HCT116 (cell line): ENCODE data around the gene LACRT. TPM values are rescaled to one million over a fixed set of nuclear protein-coding genes. Genes with fewer than 3 reads are reported as not detected.
A peak's percentile ranks its signal among the peaks of the same experiment; 100 is the strongest.

Experiments used
- ATAC-seq: fragments of 200-7000 bp; cut with Tn5 transposase; 2 replicates; pipeline ENCODE4 v1.9.1; 2020; ENCODE audit warnings: mild to moderate bottlenecking, moderate library complexity
- BruUV-seq: library from RNA; stranded (reverse); fragments of 400-500 nt; replicated peaks from 2 replicates; lab custom pipeline; 2021; lab: Mats Ljungman, UMichigan
- CTCF ChIA-PET: fragments of 300-600 bp; sonication (Branson Sonifier 250); formaldehyde crosslinking; loops from one replicate; lab custom pipeline; 2021; ENCODE audit warnings: antibody characterized with exemption; lab: Charles Lee
- POLR2A ChIA-PET: fragments of 300-600, 350-600 bp; sonication (Branson Sonifier 250); formaldehyde crosslinking; loops from one replicate; lab custom pipeline; 2021; ENCODE audit warnings: antibody characterized with exemption; lab: Charles Lee
- RAD21 ChIA-PET, 2 experiments: fragments of 300-600 bp; sonication (Branson Sonifier 250); formaldehyde crosslinking; loops; one replicate each; lab custom pipeline; 2023; ENCODE audit warnings: low total read pairs in 2 of 2; ENCODE audit not compliant: uncharacterized antibody in 2 of 2, unreplicated experiment in 2 of 2, low non-redundant PET in 1 of 2; lab: Charles Lee
- DNase-seq: peaks from one replicate; pipeline ENCODE4 v3.0.0-alpha.2; 2010; ENCODE audit warnings: low read depth, low spot score
- H2AFZ ChIP-seq: fragments of 200-600 bp; shearing (Covaris generic), sonication (generic); 2 replicates; pipeline ENCODE4 v1.6.1; 2017; ENCODE audit warnings: low read depth, mixed run types, mixed read lengths, antibody characterized with exemption, low read length; ENCODE audit not compliant: poor library complexity, severe bottlenecking
- H3K27ac ChIP-seq: 2 replicates; pipeline ENCODE4 v1.5.1; 2012; ENCODE audit warnings: low read depth, low read length
- H3K27me3 ChIP-seq: fragments of 200-600 bp; sonication (generic); 2 replicates; pipeline ENCODE4 v1.6.1; 2016; ENCODE audit warnings: mixed run types, low read length, mixed read lengths; ENCODE audit not compliant: insufficient read depth
- H3K36me3 ChIP-seq, 2 experiments: fragments of 200-500 bp in 1 of 2; fragments of 200-600 bp in 1 of 2; sonication (Bioruptor generic) in 1 of 2; sonication (generic) in 1 of 2; 2 replicates each; pipeline versions ENCODE4 v1.5.1 to v1.6.1; 2014 to 2016; ENCODE audit warnings: low read length in 2 of 2, inconsistent platforms in 1 of 2, mixed read lengths in 1 of 2, mixed run types in 1 of 2; ENCODE audit not compliant: insufficient read depth in 2 of 2, control insufficient read depth in 1 of 2
- H3K4me1 ChIP-seq, 2 experiments: fragments of 200-600 bp in 1 of 2; sonication (generic) in 1 of 2; 2 replicates each; pipeline versions ENCODE4 v1.5.1 to v1.6.1; 2012 to 2017; ENCODE audit warnings: low read length in 2 of 2, inconsistent platforms in 1 of 2, mild to moderate bottlenecking in 1 of 2, mixed read lengths in 1 of 2, mixed run types in 1 of 2, moderate library complexity in 1 of 2; ENCODE audit not compliant: insufficient read depth in 2 of 2, control insufficient read depth in 1 of 2
- H3K4me2 ChIP-seq: fragments of 200-600 bp; sonication (generic); 2 replicates; pipeline ENCODE4 v1.6.1; 2017; ENCODE audit warnings: mixed run types, low read length, mixed read lengths
- H3K4me3 ChIP-seq, 2 experiments: fragments of 200-600 bp in 1 of 2; sonication (generic) in 1 of 2; replicated peaks in 1 of 2; 2 replicates each; pipeline ENCODE4 v1.5.1; 2011 to 2016; ENCODE audit warnings: low read length in 2 of 2, control low read depth in 1 of 2, low read depth in 1 of 2, mild to moderate bottlenecking in 1 of 2, mixed read lengths in 1 of 2, mixed run types in 1 of 2
- H3K79me2 ChIP-seq: fragments of 200-600 bp; sonication (generic); 2 replicates; pipeline ENCODE4 v1.6.1; 2017; ENCODE audit warnings: mild to moderate bottlenecking, mixed run types, low read length, moderate library complexity, mixed read lengths; ENCODE audit not compliant: insufficient read depth
- H3K9ac ChIP-seq: fragments of 200-600 bp; sonication (generic); 2 replicates; pipeline ENCODE4 v1.6.1; 2016; ENCODE audit warnings: low read length, mixed read lengths
- H3K9me2 ChIP-seq: fragments of 200-600 bp; sonication (generic), shearing (Covaris generic); 2 replicates; pipeline ENCODE4 v1.6.1; 2017; ENCODE audit warnings: mixed run types, mild to moderate bottlenecking, moderate library complexity; ENCODE audit not compliant: insufficient read depth
- H3K9me3 ChIP-seq, 2 experiments: fragments of 200-500 bp in 1 of 2; fragments of 200-600 bp in 1 of 2; sonication (Bioruptor generic) in 1 of 2; sonication (generic) in 1 of 2; 2 replicates each; pipeline ENCODE4 v1.6.1; 2014 to 2017; ENCODE audit warnings: low read length in 2 of 2, mixed read lengths in 2 of 2, inconsistent platforms in 1 of 2, low read depth in 1 of 2, mild to moderate bottlenecking in 1 of 2, mixed run types in 1 of 2, moderate library complexity in 1 of 2; ENCODE audit not compliant: control insufficient read depth in 1 of 2, insufficient read depth in 1 of 2
- H4K20me1 ChIP-seq: fragments of 200-600 bp; sonication (generic), shearing (Covaris generic); 2 replicates; pipeline ENCODE4 v1.6.1; 2017; ENCODE audit warnings: mixed run types, mild to moderate bottlenecking, moderate library complexity; ENCODE audit not compliant: insufficient read depth
- RAD21 ChIP-seq: IDR thresholded peaks from 2 replicates; pipeline ENCODE4 v1.6.1; 2012; ENCODE audit warnings: low read depth, mild to moderate bottlenecking
- intact Hi-C: fragments of 100-400 bp; cut with micrococcal nuclease; formaldehyde crosslinking; loops from 2 replicates; pipeline ENCODE4 v1.10.0; 2022
- total RNA-seq: library from RNA; stranded (reverse); gene quantifications from one replicate; pipeline ENCODE4 v1.2.1, GENCODE V29; 2021; ENCODE audit not compliant: unreplicated experiment
- TF ChIP-seq, protein P1 (sequence below): IDR thresholded peaks from 2 replicates; pipeline ENCODE4 v1.6.1; 2012

The LACRT gene
- total RNA-seq, 1 experiment from 2014 or later, result not detected

DNA sequence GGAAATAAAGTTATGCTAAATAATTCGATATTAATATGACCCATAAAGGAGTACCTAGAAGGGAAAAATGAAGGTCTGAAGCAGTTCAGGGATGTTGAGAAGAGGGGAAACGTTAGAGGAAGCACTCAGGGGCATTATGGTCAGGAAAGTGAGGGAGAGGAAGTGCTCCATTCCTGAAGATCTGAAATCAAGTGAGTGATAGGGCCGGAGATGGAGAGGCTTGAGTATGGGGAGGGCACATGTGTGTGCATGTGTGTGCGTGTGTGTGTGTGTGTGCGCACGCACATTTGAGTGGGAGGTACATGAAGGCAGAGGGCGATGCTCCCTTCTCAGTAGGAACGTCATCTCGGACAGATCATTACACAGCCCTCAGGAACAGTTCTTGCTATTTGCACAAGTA lies 18.3 kb upstream of the LACRT start:
- intact Hi-C loops, result no loop called here
- H4K20me1 ChIP-seq, result no peaks in the 10 kb centered on the region
- ChIA-PET POLR2A (no interaction called here), RAD21 (no interaction called here), CTCF (no interaction called here)
- H3K79me2 ChIP-seq, result no peaks in the 10 kb centered on the region
- no peak overlapping the region for H2AFZ ChIP-seq
- H3K27ac ChIP-seq, result no peak overlapping the region
- H3K27me3 ChIP-seq, result no peaks in the 10 kb centered on the region
- DNase-seq (no peak), ATAC-seq (no peak)
- H3K4me1 ChIP-seq, result peaks cover 10 to 22% of the 10 kb centered on the region in 2 experiments
- no peaks in the 10 kb centered on the region for H3K36me3 ChIP-seq
- no peak overlapping the region for H3K4me3 ChIP-seq
- H3K4me2 ChIP-seq, result no peak overlapping the region
- no peaks in the 10 kb centered on the region for H3K9me2 ChIP-seq
- no peak for TF ChIP-seq RAD21
- no TSS peak for BruUV-seq
- no peaks in the 10 kb centered on the region for H3K9me3 ChIP-seq
- no peak overlapping the region for H3K9ac ChIP-seq

DNA sequence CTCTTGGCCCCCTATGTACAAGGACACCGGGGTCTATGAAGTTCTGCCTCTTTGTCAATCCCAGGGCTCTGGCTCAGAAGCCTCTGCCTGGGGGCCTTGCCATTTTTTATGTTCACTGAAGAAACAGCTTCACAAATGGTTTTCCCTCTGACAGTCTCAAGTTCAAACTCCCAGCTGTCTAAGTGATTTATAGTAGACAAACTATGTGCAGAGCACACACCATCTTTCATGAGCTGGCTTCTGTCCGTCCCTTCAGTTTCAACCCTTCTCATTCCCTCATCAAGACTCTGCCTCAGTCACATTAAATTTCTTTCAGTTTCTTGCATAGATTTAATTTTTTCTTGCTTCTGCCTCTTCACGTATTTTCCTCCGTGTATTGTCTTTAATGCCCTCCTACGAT lies 16.2 kb upstream of the LACRT start:
- ChIA-PET POLR2A (no interaction called here), CTCF (interaction anchor here (1.4 kb wide), 1 partner anchor 10 kb away, joined by 3 read pairs; no protein-coding TSS in a partner anchor), RAD21 (no interaction called here)
- Histone ChIP-seq H3K9me2 (no peaks in the 10 kb centered on the region), H3K4me3 (peak overlapping the region in 1 of 2 experiments; percentile 21; a peak in 2 of 4 replicates), H4K20me1 (no peaks in the 10 kb centered on the region), H3K36me3 (no peaks in the 10 kb centered on the region), H3K79me2 (no peaks in the 10 kb centered on the region), H2AFZ (peak overlapping the region; percentile 24), H3K4me2 (peak overlapping the region; percentile 67), H3K27ac (no peak overlapping the region), H3K27me3 (peaks cover 7% of the 10 kb centered on the region; the same call in 1 of the 2 replicates), H3K4me1 (peaks cover 10 to 22% of the 10 kb centered on the region in 2 experiments), H3K9ac (no peak overlapping the region), H3K9me3 (no peaks in the 10 kb centered on the region)
- DNase-seq (no peak), ATAC-seq (0 out of 2 replicates have a peak, but pooled peaks have one; percentile 10)
- TF ChIP-seq, protein P1, sequence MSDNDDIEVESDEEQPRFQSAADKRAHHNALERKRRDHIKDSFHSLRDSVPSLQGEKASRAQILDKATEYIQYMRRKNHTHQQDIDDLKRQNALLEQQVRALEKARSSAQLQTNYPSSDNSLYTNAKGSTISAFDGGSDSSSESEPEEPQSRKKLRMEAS, result no peak
- BruUV-seq, result no TSS peak
- intact Hi-C loops, result no loop called here
